ENCODE results near the gene RSL1D1.
A peak's percentile ranks its signal among the peaks of the same experiment; 100 is the strongest.
"Not testable (repeated sequence)": the region's sequence is repeated elsewhere in the genome, so short reads cannot be mapped to it uniquely, and the experiment has no call there.

RSL1D1 gene

GRCh38 chr16:11835309-11835708 lies 16.0 kb downstream of the RSL1D1 start:
- H3K27ac Mint-ChIP-seq: no peak overlapping the region
- H3K4me3 Mint-ChIP-seq: no peak overlapping the region
- no peak for DNase-seq
- no peaks in the 10 kb centered on the region for H3K9me3 Mint-ChIP-seq
- H3K36me3 Mint-ChIP-seq (ENCODE audit: insufficient read depth): peaks cover 41% of the 10 kb centered on the region
- ATAC-seq (replicated peaks): no peak
- peaks cover 0 to 4% of the 10 kb centered on the region in 2 donors for H3K4me1 Mint-ChIP-seq (ENCODE audit: low read depth in 2 of 2)
- H3K27me3 Mint-ChIP-seq: no peaks in the 10 kb centered on the region

GRCh38 chr16:11833951-11834695 lies 17.2 kb downstream of the RSL1D1 start:
- Mint-ChIP-seq H3K9me3 (no peaks in the 10 kb centered on the region), H3K36me3 (ENCODE audit: insufficient read depth) (peaks cover 29% of the 10 kb centered on the region), H3K4me3 (no peak overlapping the region), H3K4me1 (ENCODE audit: low read depth in 2 of 2) (no peaks in the 10 kb centered on the region), H3K27ac (no peak overlapping the region), H3K27me3 (no peaks in the 10 kb centered on the region)
- DNase-seq: no peak
- no peak for ATAC-seq (replicated peaks)

- H3K36me3 Mint-ChIP-seq (ENCODE audit: insufficient read depth): no peaks in the 10 kb centered on the region
- no peaks in the 10 kb centered on the region for H3K9me3 Mint-ChIP-seq
- H3K4me1 Mint-ChIP-seq (ENCODE audit: low read depth in 2 of 2): no peaks in the 10 kb centered on the region
- no peak overlapping the region for H3K4me3 Mint-ChIP-seq
- H3K27me3 Mint-ChIP-seq: no peaks in the 10 kb centered on the region
- ATAC-seq (replicated peaks) (no peak), DNase-seq (no peak)
- H3K27ac Mint-ChIP-seq: no peak overlapping the region
Observed at GRCh38 chr16:11828696-11829095, 22.6 kb downstream of the RSL1D1 start.

GRCh38 chr16:11825520-11826165 lies 25.7 kb downstream of the RSL1D1 start:
- H3K4me1 Mint-ChIP-seq (ENCODE audit: low read depth in 2 of 2); H3K27ac Mint-ChIP-seq; H3K9me3 Mint-ChIP-seq; H3K27me3 Mint-ChIP-seq; ATAC-seq (replicated peaks); H3K4me3 Mint-ChIP-seq; H3K36me3 Mint-ChIP-seq (ENCODE audit: insufficient read depth); DNase-seq: not testable (repeated sequence)

GRCh38 chr16:11824362-11824761 lies 27.0 kb downstream of the RSL1D1 start:
- Mint-ChIP-seq H3K36me3 (ENCODE audit: insufficient read depth) (peaks cover 4% of the 10 kb centered on the region), H3K27me3 (no peaks in the 10 kb centered on the region), H3K4me1 (ENCODE audit: low read depth in 2 of 2) (no peaks in the 10 kb centered on the region), H3K27ac (no peak overlapping the region), H3K9me3 (no peaks in the 10 kb centered on the region), H3K4me3 (no peak overlapping the region)
- no peak for DNase-seq
- no peak for ATAC-seq (replicated peaks)

- not testable (repeated sequence) for H3K27me3 Mint-ChIP-seq; H3K9me3 Mint-ChIP-seq; H3K4me1 Mint-ChIP-seq (ENCODE audit: low read depth in 2 of 2); H3K4me3 Mint-ChIP-seq; H3K27ac Mint-ChIP-seq; H3K36me3 Mint-ChIP-seq (ENCODE audit: insufficient read depth); DNase-seq; ATAC-seq (replicated peaks)
Observed at GRCh38 chr16:11823645-11824044, 27.7 kb downstream of the RSL1D1 start.

- DNase-seq: no peak
- no peak overlapping the region for H3K4me3 Mint-ChIP-seq
- peaks cover 4% of the 10 kb centered on the region for H3K36me3 Mint-ChIP-seq (ENCODE audit: insufficient read depth)
- H3K4me1 Mint-ChIP-seq (ENCODE audit: low read depth in 2 of 2): no peaks in the 10 kb centered on the region
- H3K27ac Mint-ChIP-seq: no peak overlapping the region
- no peak for ATAC-seq (replicated peaks)
- H3K27me3 Mint-ChIP-seq: no peaks in the 10 kb centered on the region
- H3K9me3 Mint-ChIP-seq: no peaks in the 10 kb centered on the region
Observed at GRCh38 chr16:11819798-11820197, 31.5 kb downstream of the RSL1D1 start.

GRCh38 chr16:11818970-11819369 lies 32.4 kb downstream of the RSL1D1 start:
- not testable (repeated sequence) for H3K27ac Mint-ChIP-seq; H3K36me3 Mint-ChIP-seq (ENCODE audit: insufficient read depth); ATAC-seq (replicated peaks); H3K27me3 Mint-ChIP-seq; DNase-seq; H3K4me1 Mint-ChIP-seq (ENCODE audit: low read depth in 2 of 2); H3K4me3 Mint-ChIP-seq; H3K9me3 Mint-ChIP-seq

GRCh38 chr16:11816123-11816522 lies 35.2 kb downstream of the RSL1D1 start:
- no peak for ATAC-seq (replicated peaks)
- Mint-ChIP-seq H3K36me3 (ENCODE audit: insufficient read depth) (peaks cover 12% of the 10 kb centered on the region), H3K4me1 (ENCODE audit: low read depth in 2 of 2) (peaks cover 0 to 3% of the 10 kb centered on the region in 2 donors), H3K27me3 (no peaks in the 10 kb centered on the region), H3K4me3 (no peak overlapping the region), H3K9me3 (no peaks in the 10 kb centered on the region), H3K27ac (no peak overlapping the region)
- DNase-seq: no peak

GRCh38 chr16:11814800-11815199 lies 36.5 kb downstream of the RSL1D1 start:
- H3K9me3 Mint-ChIP-seq; H3K4me1 Mint-ChIP-seq (ENCODE audit: low read depth in 2 of 2); ATAC-seq (replicated peaks); H3K4me3 Mint-ChIP-seq; DNase-seq; H3K27ac Mint-ChIP-seq; H3K27me3 Mint-ChIP-seq; H3K36me3 Mint-ChIP-seq (ENCODE audit: insufficient read depth): not testable (repeated sequence)

- H3K27ac Mint-ChIP-seq: no peak overlapping the region
- no peak for DNase-seq
- ATAC-seq (replicated peaks): no peak
- H3K4me3 Mint-ChIP-seq: no peak overlapping the region
- no peaks in the 10 kb centered on the region for H3K36me3 Mint-ChIP-seq (ENCODE audit: insufficient read depth)
- H3K4me1 Mint-ChIP-seq (ENCODE audit: low read depth in 2 of 2): peaks cover 6 to 10% of the 10 kb centered on the region in 2 donors
- peaks cover 0 to 8% of the 10 kb centered on the region in 2 donors for H3K27me3 Mint-ChIP-seq
- no peaks in the 10 kb centered on the region for H3K9me3 Mint-ChIP-seq
Observed at GRCh38 chr16:11806721-11807120, 44.6 kb downstream of the RSL1D1 start.

- no peak overlapping the region for H3K4me3 Mint-ChIP-seq
- peaks cover 6 to 13% of the 10 kb centered on the region in 2 donors for H3K4me1 Mint-ChIP-seq (ENCODE audit: low read depth in 2 of 2)
- H3K27me3 Mint-ChIP-seq: peaks cover 0 to 8% of the 10 kb centered on the region in 2 donors
Observed at GRCh38 chr16:11805556-11805955, 45.8 kb downstream of the RSL1D1 start.

GRCh38 chr16:11801481-11802021 lies 49.8 kb downstream of the RSL1D1 start:
- peaks cover 23 to 30% of the 10 kb centered on the region in 2 donors for H3K4me1 Mint-ChIP-seq (ENCODE audit: low read depth in 2 of 2)
- H3K27ac Mint-ChIP-seq: no peak overlapping the region
- no peaks in the 10 kb centered on the region for H3K27me3 Mint-ChIP-seq

More at GRCh38 chr16:11805556-11805955, 45.8 kb downstream of the RSL1D1 start:
- H3K27ac Mint-ChIP-seq: no peak overlapping the region
- no peaks in the 10 kb centered on the region for H3K9me3 Mint-ChIP-seq
- no peaks in the 10 kb centered on the region for H3K36me3 Mint-ChIP-seq (ENCODE audit: insufficient read depth)
- DNase-seq: no peak
- no peak for ATAC-seq (replicated peaks)

GRCh38 chr16:11800382-11800718 lies 51.0 kb downstream of the RSL1D1 start:
- Mint-ChIP-seq H3K9me3 (no peaks in the 10 kb centered on the region), H3K4me1 (ENCODE audit: low read depth in 2 of 2) (peaks cover 28 to 38% of the 10 kb centered on the region in 2 donors), H3K27me3 (no peaks in the 10 kb centered on the region), H3K4me3 (peak overlapping the region in 1 of 2 donors; percentile 27), H3K27ac (peak overlapping the region in 1 of 2 donors; percentile 97), H3K36me3 (ENCODE audit: insufficient read depth) (peaks cover 25% of the 10 kb centered on the region)
- DNase-seq (no peak), ATAC-seq (replicated peaks) (no peak)

More at GRCh38 chr16:11801481-11802021, 49.8 kb downstream of the RSL1D1 start:
- H3K9me3 Mint-ChIP-seq: no peaks in the 10 kb centered on the region
- no peak overlapping the region for H3K4me3 Mint-ChIP-seq
- H3K36me3 Mint-ChIP-seq (ENCODE audit: insufficient read depth): peaks cover 15% of the 10 kb centered on the region
- no peak for ATAC-seq (replicated peaks)
- no peak for DNase-seq
